Activated CD4-positive, alpha-beta T cell treated with anti-CD3 and anti-CD28 coated beads, Interleukin-2, amount 50 U/mL, for 16 hours (primary cell): ENCODE measurements around the gene EHD4.

ENCODE experiments used
- DNase-seq: peaks from one replicate; pipeline ENCODE4 v3.0.0-alpha.2; 2020

The EHD4 gene

DNA sequence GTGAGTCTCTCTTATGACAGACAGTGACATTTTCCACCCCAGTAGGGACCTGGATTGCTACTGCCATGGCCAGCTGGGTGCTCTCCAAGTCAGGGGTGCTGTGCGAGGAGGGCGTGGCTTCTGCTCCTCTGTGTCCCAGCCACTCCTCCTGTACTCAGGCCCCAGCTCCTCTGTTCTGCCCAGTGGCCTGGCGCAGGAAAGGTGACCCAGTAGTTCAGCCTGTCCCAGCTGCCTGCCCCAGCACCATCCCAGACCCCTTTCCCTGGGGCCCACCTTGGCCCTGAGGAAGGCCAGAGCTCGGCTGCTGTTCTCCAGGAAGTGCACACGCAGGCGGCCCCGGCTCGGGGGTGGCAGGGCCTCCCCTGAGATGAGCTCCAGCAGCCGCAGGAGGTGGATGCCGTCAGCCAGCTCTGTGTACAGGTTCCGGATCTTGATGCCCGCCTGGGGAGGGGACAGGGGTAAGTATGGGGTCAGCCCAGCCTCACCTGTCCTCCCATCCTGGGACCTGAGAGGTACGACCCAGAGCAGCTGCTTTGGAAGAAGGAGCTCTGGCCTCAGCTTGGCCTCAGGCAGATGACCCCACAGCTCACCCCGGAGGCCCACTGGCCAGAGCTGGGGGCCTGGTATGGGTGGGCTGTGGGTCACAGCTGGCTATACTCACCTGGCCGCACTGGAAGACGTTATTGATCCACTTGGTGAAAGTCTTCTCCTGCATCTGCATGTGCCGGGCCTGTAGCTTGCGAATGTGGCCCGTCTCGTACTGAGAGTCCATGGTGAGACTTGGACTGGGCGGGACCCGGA lies 79.5 kb downstream of the EHD4 start:
- DNase-seq, result no peak

DNA sequence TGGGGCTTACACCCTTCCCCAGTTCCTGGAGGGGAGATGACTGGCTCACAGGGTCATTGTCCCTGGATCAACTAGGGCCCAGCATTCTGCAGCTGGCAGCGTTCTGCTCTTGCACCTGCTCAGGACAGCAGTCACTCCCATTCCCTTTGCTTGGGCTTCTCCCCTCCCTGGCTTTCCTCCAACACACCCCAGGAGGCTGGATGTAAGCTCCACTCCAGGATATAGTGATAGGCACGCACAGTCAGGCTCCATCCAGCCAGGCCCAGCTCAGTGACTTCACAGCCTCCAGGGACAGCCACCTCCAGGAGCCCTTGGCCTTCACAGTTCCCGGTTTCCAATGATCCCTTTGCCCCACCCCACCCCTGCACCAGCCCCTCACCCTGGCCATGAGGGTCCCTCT lies 80.4 kb downstream of the EHD4 start:
- DNase-seq, result no peak

DNA sequence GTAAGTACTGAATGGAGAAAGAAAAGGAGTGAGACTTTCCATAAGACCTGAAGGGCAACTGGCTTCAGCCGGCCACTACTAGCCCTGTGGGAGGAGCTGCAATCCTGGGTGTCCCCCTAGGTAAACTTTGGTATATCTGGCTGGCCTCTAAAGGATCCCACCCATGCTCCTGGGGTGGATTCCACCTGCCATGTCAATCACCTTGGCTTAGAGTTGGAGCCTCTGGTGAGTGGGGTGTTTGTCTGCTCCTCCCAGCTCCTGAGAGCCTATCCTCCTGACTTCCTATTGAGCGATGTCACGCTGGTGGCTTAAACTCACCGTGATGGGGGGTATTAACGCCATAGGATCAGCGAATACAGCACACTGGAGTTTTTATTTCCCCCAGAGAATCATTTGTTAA lies 81.1 kb downstream of the EHD4 start:
- DNase-seq, result no peak

DNA sequence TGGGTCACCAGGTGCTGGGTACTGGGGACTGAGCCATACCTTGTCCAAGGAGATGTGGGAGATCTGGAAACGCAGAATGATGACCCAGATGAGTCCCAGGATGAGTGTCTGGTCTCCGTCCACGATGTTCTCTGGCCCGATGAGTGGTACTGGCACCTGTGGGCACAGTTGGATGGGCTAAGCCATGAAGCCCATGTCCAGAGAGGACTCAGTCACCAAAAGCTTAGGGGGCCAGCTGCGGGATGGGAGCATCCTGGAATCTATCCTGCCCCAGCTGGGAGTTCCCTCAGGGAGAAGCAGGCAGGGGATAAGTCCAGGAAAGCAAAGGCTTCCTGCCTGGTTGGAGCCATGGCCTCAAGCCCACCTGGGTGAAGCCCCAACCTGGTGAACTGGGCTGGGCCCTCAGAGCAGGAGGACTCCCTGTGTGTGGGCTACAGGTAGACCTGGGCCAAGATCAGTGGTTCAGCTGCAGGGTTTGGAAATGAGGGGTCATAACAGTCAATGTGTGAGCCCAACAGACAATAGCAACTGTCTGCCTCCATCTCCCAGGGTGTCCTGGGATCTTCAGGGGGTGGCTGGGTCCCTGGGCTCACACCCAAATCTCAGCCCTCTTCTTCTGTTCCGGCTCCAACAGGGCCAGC lies 82.2 kb downstream of the EHD4 start:
- no peak for DNase-seq

DNA sequence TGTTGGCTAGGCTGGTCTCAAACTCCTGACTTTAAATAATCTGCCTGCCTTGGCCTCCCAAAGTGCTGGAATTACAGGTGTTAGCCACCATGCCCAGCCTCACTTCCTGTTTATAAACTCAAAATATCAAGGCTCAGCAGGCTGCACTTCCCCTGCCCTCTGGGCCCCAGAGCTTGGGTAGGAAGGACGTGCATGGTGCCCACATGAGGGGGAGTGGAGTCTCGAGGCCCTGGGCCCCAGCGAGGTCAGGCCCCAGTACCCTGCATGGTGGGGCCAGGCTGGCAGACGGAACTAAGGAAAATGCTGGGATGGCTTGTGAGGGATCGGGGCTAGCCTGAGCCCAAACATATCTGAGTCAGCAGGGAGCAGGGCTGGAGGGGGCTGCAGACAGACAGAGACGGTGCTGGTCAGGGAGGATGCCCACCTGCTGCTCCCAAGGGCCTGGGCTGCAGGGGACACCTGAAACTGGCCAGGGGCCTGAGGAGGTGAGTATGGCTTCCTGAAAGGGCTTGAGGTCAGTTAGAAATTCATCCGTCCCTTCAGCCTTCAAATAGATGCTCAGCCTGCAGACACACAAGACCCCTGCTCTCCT lies 83.6 kb downstream of the EHD4 start:
- DNase-seq, result peak; percentile 16

DNA sequence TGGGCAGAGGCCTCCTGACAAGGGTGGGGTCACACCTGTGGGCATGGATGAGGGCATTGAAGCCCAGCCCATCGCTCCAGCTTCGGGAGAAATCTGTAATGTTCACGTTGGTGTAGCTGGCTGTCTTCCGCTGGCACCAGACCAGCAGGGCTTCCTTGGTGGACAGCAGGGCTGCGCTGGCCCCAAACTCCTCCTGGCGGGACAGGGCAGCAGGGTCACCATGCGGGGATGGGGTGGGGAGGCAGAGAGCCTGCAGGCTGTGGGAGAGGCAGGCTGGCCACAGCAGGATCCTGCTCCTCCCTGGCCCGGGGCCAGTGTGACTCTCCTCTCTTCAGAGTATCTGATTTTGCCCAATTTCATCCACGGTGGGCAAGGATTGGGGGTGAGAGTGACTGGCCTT lies 84.5 kb downstream of the EHD4 start:
- no peak for DNase-seq

DNA sequence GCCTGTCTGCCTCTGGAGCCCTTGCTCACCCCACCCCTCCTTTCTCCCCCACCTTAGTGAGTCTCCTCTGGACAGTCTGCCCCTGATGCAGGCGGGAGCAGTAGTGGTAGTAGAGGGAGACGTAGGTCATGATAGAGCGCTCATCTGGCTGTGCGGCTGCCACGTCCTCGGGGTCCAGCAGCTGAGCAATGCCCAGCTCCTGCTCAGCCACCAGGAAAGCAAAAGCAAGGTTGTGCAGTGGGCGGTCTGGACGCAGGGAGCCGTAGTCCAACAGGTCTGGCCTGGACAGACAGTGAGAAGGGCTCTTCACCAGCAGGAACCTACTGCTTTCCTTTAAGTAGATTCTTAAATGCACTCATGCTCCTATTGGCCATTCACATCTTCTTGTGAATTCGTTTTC lies 85.2 kb downstream of the EHD4 start:
- no peak for DNase-seq

DNA sequence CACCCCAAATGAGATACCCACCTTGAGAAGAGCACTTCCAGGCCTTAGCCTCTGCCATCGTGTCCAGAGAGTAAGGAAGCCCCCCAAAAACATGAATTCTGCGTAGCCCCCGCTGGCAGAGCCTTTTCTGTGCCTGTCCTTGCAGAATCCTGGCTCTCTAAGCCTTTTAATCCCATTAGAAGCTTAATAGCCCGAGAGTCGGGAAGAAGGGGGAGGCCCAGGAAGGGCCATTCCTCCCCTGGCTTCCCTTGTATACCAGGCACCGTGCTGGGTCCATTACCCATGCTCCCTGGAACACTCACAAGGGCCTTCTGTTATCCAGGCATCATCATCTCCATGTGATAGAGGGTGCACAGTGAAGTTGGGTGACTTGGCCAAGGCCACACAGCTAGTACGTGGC lies 85.6 kb downstream of the EHD4 start:
- DNase-seq, result no peak

DNA sequence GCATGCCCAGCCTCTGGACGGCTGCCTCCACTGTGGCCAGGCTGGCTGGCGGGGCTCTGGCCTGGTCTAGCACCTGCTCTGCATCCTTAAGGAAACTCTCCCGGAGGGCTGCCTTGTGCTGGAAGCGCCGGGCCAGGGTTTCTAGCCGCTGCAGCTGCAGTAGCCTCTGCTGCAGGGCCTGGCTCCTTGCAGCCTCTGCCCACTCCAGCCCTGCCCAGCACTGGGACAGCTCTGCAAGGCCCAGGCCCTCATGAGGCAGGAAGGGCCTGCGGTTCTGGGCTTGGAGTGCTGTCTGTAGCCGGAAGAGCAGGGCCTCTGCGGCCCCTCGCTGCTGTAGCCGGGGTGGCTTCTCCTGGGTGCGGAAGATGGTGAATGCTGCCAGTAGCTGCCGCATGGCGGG lies 86.5 kb downstream of the EHD4 start:
- DNase-seq, result no peak

DNA sequence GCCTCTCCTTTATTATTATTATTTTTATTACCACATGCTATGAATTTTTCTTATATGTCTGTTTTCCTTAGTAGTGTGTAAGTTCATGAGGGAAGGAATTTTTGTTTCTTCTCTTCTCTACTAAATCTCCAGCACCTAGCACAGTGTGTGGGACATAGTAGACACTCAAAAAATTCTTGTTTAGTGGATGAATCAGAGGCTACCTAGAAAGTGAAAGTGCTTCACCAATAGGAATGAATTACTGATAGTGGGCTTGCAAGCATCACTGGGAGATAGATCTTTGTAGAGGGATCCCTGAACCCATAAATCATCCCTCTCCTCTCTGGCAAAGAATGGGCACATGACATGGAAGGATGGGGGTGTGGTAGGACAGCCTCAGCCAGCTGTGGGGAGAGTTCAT lies 87.0 kb downstream of the EHD4 start:
- DNase-seq, result no peak

DNA sequence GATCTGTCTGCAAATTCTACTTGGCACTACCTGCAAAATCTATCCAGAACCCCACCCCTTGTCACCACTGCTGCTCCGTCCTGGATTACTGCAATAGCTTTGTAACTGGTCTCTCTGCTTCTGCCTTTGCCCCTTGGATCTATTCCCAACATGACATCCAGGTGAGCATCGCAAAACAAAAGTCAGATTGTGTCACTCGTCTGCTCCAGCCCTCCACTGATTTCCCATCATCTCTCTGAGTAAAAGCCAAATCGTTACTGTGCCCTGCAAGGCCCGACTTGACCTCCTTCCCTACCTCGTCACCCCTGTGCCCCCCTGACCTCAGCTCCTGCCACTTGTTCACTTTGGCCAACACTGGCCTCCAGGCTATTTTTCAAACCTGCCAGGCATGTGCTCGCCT lies 87.9 kb downstream of the EHD4 start:
- DNase-seq, result no peak

DNA sequence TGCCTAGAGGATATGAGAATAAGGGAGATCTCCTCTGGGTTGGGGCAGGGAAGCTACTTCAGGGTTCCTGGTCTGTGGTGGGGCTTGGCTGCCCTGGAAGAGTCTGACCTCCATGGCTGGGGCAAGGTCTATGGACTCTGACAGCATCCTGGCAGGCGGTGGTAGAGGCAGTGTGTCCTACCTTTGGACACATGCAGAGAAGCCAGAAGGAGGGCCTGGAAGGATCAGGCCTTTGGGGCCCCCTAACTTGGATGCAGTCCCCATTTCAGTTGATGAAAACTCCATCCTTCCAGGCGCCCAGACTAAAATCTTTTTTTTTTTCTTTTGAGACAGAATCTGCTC lies 88.9 kb downstream of the EHD4 start:
- no peak for DNase-seq

DNA sequence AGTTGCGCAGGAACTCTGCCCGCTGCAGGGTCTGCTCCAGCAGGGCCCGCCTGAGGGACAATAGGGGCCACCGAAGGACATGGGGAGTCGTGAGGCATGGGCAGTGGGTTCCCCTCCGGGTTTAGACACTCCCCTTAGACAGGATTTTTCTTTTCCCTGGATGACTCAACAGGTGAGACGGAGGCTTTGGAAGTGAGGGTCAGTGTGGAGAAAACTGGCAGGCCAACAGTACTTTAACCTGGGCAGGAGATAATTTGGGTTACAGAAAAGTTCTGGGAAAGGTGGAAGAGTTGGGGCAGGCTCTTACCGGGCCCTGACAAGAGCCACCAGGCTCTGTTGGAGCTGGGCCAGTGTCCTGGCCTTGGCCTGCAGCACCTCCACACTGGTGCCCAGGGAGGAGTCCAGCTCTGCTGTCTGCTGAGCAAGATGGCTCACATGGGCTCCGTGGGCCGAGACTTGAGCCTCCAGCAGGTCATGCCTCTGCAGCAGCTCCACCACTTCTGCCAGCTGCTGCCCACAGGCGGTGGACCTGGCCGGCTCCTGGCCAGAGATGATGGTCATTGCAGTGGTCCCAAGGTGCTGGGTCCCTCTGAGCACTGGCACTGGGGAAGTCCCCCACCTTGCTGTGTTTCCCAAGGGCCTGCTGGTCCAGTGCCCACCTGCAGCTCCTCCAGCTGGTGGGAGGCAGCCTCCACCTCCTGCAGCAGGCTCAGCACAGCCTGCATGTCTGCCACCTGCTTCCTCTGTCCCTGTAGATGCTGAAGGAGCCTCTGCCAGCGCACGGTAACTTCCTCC lies 89.5 kb downstream of the EHD4 start:
- no peak for DNase-seq

DNA sequence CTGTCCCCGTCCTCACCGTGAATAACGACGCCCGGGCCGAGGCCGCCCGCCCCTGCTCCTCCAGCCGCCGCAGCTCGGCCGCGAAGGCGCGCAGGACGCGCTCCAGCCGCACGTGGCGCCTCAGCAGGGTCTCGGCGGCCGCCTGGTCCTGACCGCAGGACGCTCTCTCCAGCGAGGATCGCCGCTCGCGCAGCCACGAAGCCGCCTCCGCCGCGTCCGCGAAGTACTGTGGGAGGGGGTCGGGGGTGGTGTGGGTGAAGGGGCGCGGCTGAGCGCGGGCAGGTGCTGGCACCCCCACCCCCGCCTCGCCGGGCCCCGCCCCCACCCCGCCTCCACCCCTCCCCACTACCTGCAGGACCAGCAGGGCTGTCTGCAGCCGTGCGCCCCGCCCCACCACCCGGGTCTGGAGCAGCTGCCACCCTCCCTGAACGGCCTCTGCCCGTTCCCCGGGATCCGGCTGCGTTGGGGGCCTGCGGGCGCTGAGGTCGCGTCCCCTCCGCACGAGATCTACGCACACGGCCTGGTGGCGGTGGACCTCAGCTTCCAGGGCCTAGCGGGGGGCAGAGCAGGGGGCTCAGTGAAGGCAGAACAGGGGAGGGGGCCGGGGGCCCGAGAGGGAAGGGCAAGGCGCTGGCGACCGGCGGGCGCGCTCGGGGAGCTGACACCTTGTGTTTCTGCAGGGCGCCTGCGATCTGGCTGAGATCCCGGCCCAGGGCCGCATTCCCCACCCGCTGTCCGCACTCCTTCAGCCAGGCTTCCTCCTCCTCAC lies 90.3 kb downstream of the EHD4 start:
- DNase-seq, result no peak

DNA sequence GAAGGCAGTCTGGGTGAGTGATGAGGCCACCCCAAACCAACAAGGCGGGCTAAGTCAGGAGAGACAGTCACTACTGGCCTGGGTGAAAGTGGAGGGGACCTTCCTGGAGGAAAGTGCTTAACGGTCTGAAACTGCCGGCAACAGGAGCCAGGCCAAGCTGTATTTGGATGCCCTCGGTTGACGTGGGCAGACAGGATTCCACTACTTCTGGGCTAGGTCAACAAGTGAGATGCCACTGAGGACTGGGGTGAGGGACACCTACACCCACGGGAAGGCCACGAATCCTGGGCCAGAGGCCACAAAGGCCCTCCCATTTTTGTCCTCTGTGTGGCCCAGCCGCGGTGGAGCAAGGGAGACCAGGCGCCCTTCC lies 90.8 kb downstream of the EHD4 start:
- DNase-seq, result no peak

DNA sequence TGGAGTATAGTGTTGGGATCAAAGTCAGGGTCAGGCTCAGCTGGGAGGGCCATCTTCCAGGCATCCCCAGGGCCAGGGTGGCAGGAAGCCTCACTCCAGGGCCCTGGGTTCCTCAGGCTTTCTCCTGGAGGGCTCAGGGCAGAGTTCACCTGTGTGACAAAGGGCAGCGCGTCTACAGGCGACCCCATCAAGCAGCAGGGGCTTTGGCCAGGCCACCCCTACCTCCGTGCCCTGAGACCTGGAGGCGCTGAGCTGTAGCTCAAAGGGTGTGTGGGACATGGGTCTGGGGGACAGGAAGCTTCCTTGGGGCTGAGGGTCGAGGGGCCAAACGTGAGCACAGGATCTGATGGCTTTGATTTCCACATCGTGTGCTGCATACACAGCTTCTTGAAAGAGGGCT lies 91.3 kb downstream of the EHD4 start:
- DNase-seq, result no peak

DNA sequence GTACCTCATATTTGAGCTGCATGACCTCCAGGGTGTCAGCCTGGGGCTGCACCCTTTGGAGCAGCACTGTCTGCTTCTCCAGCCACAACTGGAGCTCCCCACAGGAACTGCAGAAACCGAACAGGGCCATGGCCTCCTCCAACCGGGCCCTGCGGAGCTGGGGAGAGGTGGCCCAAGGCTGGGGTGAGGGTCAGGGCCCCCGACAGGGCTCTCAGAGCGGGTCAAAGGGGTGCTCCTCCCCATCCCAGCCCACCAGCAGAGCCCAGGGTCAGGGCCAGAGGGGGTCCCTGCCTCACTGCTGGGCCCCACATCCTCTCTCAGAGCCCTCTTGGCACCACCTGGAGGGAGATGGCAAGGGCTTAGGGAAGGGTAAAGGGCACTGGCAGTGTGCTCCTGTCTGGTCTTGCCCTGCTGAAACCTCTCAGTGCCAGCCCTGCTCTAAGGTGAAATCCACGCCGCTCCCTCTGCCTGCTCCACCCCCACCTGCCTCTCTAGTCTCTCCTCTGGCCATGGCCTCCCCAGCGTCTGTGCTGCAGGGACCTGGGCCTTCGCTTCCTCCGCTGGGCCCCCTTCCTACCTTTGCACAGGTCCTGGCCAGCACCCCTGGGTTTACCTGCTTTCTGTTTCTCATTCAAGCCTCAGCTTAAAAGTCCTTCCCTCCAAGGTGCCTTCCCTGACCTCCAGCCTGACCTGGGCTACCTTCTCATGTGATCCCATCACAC lies 92.0 kb downstream of the EHD4 start:
- no peak for DNase-seq

DNA sequence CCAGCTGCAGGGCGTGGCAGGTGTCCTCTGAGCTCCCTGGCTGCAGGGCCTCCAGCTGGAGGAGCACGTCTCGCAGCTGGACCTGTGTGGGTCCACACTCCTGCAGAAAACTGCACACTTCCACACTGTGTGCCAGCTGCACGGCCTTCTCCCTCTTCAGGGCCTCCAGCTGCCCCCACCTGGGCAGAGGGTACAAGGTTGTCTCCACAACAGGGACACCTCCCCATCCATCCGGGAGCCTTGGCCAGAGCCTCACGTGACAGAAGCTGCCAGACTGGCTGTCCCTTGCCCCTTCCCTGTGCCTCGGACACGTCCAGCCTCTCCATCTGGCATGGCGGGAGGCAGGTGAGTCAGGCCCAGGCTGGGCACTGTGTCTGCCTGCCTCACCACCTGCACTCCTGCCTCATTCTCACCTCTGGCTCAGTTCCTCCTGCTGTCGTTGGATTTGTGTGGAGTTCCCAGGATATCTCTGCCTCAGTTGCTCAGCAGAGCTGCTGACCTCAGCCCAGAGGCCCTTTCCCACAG lies 93.0 kb downstream of the EHD4 start:
- no peak for DNase-seq

DNA sequence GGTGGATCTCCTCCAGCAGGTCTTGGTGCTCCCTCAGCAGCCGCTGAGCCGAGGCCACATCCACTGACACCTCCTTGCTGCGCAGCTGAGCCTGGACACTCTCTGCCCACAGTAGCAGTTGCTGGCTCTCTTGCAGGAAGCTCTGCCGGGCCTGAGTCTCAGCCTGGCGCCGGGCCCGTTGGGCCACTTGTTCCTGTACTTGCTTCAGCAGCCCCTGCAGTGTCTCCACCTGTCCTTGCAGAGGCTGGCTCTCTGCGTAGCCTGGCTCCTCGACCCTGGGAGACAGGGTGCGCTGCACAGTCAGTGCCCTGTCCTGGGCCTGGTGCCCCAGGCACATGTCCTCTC lies 94.0 kb downstream of the EHD4 start:
- DNase-seq, result no peak

DNA sequence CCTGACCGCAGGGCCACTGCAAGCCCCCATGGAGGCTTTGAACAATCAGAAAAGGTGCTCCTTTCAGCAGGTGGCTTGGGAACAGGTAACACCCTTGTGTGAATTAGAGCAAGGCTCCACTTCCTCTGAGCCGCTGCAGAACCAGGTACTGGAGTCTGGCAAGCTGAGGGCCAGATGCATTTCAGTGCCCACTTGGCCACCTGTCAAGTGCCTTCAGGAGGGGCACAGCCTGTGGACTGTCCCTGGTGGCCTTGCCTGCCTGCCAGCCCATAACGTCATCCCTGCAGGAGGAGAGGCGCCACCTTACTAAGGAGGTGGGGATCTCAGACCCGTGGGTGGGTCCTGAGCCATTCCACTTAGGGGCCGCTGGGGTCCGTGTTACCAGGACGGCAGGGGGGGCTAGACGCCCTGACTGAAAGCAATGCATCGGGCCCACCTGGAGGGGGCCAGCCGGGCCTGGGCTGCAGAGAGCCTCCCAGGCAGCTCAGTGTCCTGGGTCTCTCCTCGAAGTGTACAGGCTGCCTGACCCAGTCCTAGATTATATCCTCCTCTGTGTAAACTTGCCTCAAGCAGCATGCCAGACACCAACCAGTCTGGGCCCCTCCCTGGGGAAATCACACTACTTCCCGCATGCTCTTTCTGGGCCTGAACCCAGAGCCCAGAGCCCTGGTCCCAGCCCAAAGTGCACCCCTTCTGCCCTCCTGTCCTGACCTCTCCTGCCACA lies 94.6 kb downstream of the EHD4 start:
- DNase-seq, result no peak

DNA sequence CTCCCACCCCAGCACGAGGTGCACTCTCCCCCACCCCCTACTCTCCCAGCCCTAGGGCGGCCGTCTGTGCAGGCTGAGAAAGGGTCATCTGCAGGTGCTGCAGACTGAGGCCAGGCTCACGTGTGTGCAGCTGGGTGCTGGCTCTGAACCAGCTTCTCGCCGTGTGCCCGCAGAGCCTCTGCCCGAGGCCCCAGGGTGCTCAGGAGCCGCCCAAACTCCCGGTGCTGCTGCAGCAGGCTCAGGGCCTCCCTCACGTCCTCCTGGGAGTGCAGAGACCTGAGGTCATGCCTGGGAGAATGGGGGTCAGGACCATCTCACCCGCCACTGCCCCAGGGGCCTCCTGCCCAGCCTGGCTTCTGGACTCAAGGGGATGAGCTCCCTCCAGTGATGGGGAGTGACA lies 95.7 kb downstream of the EHD4 start:
- DNase-seq, result no peak

DNA sequence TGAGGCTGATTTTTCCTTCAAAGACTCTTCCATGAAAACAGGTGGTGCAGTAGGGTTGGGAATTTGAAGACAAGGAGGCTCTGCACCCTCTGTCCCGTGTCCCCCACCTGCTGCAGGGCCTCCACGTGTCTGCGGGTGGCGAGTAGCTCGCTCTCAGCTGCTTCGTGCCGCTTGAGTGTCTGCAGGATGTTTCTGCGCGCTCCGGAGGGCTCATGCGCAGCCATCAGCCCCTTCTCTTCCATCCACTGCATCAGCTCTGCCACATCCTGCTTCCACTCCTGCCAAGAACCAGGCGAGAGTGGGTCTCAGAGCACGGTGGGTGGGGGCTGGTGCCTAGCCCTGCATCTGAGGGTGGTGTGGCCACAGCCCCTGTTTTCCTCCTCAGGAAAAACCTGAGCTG lies 96.3 kb downstream of the EHD4 start:
- DNase-seq, result no peak
